Measurements from ENCODE around the gene ARL14EP. TPM values are rescaled to one million over a fixed set of nuclear protein-coding genes. Genes with fewer than 3 reads are reported as not detected.

Gene ARL14EP
- total RNA-seq, 1 experiment from 2014 or later = 15.3 TPM

GRCh38 chr11:30281476-30282288 is 41.2 kb upstream of the ARL14EP start:
- no peaks in the 10 kb centered on the region for H3K4me1 Mint-ChIP-seq
- CTCF ChIA-PET = no interaction called here
- no peak overlapping the region for H3K4me3 Mint-ChIP-seq
- TF ChIP-seq ETV6 (CRISPR knock-in tag; IDR thresholded peaks at IDR 0.05) = no peak
- TF ChIP-seq ZNF425 (CRISPR knock-in tag; conservative IDR thresholded peaks at IDR 0.05) = no peak
- TF ChIP-seq MXD4 (CRISPR knock-in tag; IDR thresholded peaks at IDR 0.05; ENCODE audit: borderline replicate concordance) = no peak
- no peak for TF ChIP-seq CREM (CRISPR knock-in tag; IDR thresholded peaks at IDR 0.05)
- ATAC-seq = peak; percentile 22
- H3K36me3 Mint-ChIP-seq = no peaks in the 10 kb centered on the region
- DNase-seq (ENCODE audit: low spot score) = no peak
- no peak overlapping the region for H3K27ac Mint-ChIP-seq
- POLR2A ChIA-PET = no interaction called here
- H3K9me3 Mint-ChIP-seq = no peaks in the 10 kb centered on the region
- no peaks in the 10 kb centered on the region for H3K27me3 Mint-ChIP-seq (ENCODE audit: low read depth)

GRCh38 chr11:30282289-30282631 is 40.6 kb upstream of the ARL14EP start:
- CTCF ChIA-PET = no interaction called here
- POLR2A ChIA-PET = interaction anchor here (0.7 kb wide), 1 partner anchor 469 kb away, joined by 3 read pairs; no protein-coding TSS in a partner anchor
- Mint-ChIP-seq H3K4me3 (no peak overlapping the region), H3K4me1 (no peaks in the 10 kb centered on the region), H3K36me3 (no peaks in the 10 kb centered on the region), H3K27me3 (ENCODE audit: low read depth) (no peaks in the 10 kb centered on the region), H3K27ac (no peak overlapping the region), H3K9me3 (no peaks in the 10 kb centered on the region)
- peak; percentile 56 for ATAC-seq
- TF ChIP-seq MAX (CRISPR knock-in tag; IDR thresholded peaks at IDR 0.05) (no peak), ATF3 (CRISPR knock-in tag; conservative IDR thresholded peaks at IDR 0.05) (no peak), ZNF317 (CRISPR knock-in tag; IDR thresholded peaks at IDR 0.05; ENCODE audit: borderline replicate concordance, low read depth) (no peak), MYBL2 (CRISPR knock-in tag; IDR thresholded peaks at IDR 0.05) (no peak), ZNF416 (CRISPR knock-in tag; IDR thresholded peaks at IDR 0.05) (no peak), ZSCAN18 (CRISPR knock-in tag; IDR thresholded peaks at IDR 0.05) (no peak), ATF2 (CRISPR knock-in tag; IDR thresholded peaks at IDR 0.05; ENCODE audit: borderline replicate concordance, low read depth) (no peak), ZNF138 (CRISPR knock-in tag; conservative IDR thresholded peaks at IDR 0.05) (no peak), KAT7 (CRISPR knock-in tag; IDR thresholded peaks at IDR 0.05; ENCODE audit: borderline replicate concordance) (no peak), SOX15 (CRISPR knock-in tag; IDR thresholded peaks at IDR 0.05) (no peak), MXD4 (CRISPR knock-in tag; IDR thresholded peaks at IDR 0.05; ENCODE audit: borderline replicate concordance) (no peak), OVOL2 (CRISPR knock-in tag; IDR thresholded peaks at IDR 0.05; ENCODE audit: borderline replicate concordance) (no peak), ZNF396 (CRISPR knock-in tag; IDR thresholded peaks at IDR 0.05; ENCODE audit: borderline replicate concordance) (no peak), TEAD1 (CRISPR knock-in tag; IDR thresholded peaks at IDR 0.05) (no peak), IRF2 (CRISPR knock-in tag; IDR thresholded peaks at IDR 0.05; ENCODE audit: borderline replicate concordance, low read depth) (no peak), ESRRA (CRISPR knock-in tag; IDR thresholded peaks at IDR 0.05; ENCODE audit: borderline replicate concordance) (no peak), FOXJ3 (CRISPR knock-in tag; IDR thresholded peaks at IDR 0.05; ENCODE audit: borderline replicate concordance) (no peak), RORB (CRISPR knock-in tag; IDR thresholded peaks at IDR 0.05) (no peak), ZNF121 (CRISPR knock-in tag; IDR thresholded peaks at IDR 0.05) (no peak)
- DNase-seq (ENCODE audit: low spot score) = no peak

All from WTC11 (cell line).